Embryonic facial prominence (tissue), 1 donor: ENCODE measurements around the gene APBA2.

Experiments
- DNase-seq: peaks from one replicate; pipeline ENCODE4 v3.0.0-alpha.2; 2016; ENCODE audit errors: extremely low spot score

APBA2 gene

DNA sequence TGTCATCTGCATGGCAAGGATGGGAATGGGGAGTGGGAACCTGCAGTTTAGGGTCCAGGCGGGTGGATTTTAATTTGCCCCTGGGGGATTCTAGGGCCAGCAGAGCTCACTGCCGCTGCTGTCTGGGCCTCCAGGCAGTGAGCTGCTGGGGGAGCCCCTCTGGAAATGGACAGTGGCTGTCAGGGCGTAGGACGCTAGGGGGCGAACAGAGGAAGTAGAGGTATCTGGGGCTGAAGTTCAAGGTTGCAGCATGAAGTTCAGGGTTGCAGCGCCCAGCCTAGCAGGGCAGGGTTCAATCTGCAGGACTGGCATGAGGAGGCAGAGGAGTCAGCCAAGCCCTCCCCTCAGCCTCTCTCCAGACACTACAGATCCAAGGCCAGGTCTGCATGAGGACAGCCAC, 49.5 kb downstream of the APBA2 start:
- no peak for DNase-seq

DNA sequence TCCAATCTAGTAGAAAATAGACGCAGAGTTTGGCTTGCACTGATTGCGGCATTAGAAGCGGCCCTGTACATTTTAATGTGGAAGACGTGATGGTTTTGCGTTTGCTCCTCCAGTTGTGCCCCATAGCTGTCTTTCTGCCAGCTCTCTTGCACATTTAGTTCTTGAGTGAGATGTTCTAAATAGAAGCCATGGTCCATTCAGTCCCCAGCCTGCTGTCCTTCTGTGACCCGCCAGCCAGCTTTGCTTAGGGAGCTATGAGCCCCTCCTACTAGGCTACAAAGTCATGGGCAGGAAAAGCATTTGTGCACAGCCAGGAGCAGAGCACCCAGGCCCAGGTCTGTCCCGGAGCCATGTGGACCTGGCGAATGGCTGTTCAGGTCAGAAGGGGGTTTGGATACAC, 50.3 kb downstream of the APBA2 start:
- DNase-seq, result no peak

DNA sequence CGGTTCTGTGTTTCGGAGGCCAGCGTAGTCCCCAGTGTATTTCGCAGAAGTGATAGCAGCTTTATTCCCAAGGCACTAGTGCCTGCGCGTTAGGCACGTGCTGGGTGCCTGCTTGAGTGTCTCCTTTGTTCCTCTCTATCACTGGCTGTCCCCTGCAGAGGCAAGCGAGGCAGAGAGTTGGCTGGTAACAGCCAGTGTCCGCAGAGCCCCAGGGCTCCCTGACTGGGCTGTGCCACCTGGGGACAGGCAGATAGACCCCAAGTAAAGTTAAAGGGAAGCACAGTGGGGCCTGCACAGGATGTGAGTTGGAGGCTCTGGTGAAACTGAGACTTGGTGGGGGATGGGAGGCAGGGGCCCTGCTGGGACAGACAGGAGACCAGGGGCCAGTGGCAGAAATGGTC, 50.7 kb downstream of the APBA2 start:
- DNase-seq, result no peak

DNA sequence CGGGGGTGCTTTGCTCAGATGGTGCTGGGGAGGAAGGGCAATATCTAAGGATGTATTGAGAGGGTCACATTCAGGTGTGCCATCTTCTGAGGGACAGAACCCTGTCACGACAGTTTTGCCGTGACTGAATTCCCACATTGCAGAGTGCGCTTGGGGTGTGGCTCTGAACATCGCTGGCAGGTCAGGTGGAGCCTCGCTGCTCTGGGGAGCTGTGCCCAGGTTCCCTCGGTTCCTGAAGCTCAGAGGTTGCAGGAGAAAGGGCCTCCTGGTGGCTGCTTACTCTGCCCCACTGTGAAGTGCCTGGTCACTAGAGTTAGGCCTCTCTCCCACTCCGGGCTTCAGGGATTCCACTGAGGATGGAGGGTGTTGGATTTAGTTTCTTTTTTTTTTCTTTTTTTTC, 51.5 kb downstream of the APBA2 start:
- no peak for DNase-seq

DNA sequence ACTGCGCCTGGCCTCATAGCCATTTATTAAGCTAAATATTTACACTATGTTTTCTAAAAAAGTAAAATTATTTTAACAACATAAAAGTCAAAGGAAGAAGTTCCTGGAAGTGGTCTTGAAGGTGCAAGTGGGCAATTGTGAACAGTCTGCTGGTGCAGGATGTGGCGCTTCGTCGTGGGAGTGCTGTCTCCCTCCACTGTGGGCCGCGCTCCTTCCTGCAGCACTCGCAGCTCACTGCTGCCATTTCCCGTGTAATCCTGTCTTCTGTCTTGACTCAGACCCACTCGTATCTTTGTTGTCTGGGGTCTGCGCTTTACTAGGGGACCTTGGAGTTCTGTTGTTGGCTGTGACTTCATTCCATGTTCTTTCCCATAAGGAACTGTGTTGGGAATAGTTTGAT, 56.3 kb downstream of the APBA2 start:
- no peak for DNase-seq

DNA sequence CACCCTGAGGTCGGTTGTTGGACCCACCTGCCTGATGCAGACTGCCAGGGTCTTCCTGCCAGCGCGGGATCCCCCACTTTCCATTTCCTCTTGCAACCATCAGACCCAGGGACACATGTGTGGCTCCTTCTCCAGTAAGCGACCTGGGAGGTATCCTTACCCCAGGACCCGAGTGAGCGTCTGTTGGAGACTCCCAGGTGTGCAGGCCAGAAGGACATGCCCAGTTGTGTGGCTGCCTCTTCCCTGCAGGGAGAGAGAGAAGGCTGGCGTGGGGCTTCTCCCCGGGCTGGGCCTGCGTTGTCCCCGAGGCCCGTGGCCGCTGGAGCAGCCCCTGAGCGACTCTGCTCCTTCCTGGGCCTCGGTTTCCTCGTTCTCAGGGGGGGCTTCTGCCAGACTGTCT, 56.8 kb downstream of the APBA2 start:
- DNase-seq, result no peak

DNA sequence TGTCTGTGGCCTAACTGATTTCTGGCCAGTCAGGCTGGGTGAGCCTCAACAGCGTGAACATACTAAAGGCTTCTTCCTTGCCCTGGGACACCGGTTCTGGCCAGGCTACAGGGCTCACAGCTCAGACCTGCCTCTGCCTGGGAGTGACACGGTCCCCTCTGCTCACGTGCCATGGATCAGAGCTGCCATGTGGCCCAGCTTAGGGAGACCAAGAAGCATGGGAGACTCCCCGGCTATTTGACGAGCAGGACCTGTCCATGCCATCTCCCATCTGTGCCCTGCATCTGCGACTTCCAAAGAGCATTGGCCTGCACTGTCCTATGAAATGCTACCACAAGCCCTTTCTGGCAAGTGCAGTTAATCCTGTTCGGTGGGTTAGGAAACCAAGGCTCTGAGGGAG, 57.4 kb downstream of the APBA2 start:
- no peak for DNase-seq

DNA sequence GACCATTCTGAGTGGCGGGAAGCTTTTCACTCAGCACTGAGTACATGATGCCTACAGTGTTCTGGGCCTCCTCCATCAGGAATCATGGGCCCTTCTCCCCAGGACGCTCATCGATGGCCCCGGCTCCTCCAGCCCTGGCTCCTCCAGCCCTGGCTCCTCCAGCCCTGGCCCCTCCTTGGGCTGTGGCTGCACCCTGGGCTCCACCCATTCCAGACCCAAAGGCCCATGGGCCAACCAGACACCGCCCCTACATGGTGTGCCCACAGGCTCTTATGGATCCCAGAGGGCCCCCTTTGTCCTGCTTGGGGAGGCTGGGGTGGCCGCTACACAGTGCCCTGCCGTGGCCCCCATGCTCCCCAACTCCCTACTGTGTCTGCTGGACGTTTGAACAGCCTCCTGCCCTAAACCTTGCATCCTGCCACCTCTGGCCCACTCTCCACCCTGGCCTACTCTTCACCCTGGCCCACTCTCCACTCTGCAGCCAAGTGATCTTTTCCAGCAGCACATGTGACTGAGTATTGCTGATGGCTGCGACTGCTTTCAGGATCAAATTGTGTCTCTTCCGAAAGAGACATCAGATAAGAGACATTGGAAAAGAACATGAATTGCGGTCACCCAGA, 57.9 kb downstream of the APBA2 start:
- no peak for DNase-seq

DNA sequence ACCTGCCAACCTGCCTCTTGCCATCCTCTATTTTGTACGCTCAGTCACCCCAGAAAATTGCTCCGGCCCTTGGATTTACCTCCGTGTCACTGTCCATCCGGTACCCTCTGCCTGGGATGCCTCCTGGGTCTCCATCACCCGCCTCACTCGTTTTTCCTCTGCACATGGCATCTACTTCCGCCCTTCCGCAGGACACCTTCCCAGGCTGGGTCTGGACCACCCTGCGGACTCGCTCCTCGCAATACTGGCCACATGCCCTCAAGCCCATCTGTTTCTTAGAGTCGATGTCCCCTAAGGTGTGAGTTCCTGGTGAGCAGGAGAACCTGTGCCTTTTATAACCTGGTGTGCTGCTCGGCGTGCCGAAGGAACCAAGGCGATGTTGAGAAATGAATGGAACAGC, 58.5 kb downstream of the APBA2 start:
- no peak for DNase-seq

DNA sequence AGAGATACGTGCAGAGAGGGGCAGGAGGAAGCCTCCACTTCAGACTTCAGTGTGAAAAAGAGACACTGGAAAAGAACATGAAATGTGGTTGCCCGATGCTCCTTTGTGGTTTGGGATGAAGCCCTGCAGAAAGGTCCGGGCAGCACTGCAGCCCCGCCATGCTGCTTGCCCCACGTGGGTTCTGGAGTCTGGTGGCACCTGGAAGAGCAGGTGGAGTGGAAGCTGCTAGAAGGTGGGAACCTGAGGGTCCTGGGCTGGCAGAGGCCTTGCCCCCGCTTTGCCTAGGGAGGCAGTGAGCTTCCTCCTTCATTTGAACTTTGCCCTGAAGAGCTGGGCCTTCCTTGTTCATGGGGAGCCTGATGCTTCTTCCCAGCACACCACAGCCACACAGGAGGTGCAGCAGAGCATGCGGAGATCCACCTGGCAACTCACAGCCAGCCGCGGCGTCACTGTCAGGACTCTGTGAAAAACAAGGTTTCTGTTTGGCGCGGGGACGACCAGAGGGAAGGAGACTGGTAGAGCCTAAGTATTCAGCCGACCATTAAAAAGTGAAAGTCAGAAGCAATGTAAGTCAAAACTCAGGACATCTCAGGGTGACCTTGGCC, 59.0 kb downstream of the APBA2 start:
- no peak for DNase-seq

DNA sequence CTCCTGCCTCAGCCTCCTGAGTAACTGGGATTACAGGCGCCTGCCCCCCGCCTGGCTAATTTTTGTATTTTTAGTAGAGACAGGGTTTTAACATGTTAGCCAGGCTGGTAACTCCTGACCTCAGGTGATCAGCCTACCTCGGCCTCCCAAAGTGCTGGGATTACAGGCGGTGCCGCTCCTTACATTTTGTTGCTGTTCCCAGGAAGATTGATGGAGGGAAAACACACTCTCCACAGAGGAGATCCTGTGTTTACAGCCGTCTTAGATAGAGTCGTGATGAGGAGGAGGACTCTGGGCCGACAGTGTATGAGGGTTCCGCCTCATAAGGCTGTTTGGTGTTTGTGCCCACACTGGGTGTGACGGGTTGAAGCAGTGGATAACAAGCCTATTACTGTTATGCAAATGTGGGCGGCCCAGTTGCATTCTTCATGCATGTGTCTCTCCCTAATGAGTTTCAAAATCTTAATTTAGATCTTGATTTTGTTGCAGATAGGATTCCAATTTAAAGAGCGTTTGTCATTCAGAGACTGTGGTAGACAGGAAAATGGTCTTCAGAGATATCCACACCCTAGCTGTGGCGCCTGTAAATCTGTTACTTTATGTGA, 60.0 kb downstream of the APBA2 start:
- no peak for DNase-seq

DNA sequence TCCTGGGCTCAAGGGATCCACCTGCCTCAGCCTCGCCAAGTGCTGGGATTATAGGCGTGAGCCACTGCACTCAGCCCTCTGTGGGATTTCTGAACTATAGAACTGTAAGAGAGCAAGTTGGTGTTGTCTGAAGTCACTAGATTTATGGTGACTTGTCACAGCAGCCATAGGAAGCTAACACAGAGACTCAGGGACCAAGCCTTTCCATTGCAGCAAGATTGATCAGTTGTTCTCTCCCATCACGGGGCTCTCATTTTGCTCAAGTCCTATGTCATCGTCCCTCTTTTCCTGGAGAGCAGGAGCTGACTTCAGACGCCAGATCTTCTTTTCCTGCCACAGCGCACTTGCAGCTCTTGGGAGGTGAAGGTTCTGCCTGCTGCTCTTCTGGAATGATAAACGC, 61.0 kb downstream of the APBA2 start:
- no peak for DNase-seq

DNA sequence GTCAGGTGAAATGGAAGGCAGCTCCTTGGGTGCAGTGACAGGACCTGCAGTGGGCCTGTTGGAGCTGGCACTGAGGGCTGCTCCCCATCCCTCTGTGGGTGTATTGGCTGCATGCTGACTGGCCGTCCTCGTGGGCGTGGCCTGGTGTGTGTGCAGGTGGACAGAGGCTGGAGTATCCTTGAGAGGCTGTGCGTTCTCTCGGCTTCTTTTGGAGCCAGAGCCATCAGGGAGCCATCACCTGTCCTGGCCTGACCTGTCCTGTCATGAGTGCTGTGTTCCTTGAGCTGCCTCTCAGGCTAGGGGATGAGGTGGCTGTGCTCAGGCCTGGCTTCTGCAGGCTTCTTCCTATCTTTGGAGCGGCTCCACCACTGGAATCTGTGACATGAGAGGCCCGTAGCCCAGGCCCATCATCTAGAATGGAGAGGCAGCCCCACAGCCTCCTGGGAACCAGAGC, 61.5 kb downstream of the APBA2 start:
- no peak for DNase-seq

DNA sequence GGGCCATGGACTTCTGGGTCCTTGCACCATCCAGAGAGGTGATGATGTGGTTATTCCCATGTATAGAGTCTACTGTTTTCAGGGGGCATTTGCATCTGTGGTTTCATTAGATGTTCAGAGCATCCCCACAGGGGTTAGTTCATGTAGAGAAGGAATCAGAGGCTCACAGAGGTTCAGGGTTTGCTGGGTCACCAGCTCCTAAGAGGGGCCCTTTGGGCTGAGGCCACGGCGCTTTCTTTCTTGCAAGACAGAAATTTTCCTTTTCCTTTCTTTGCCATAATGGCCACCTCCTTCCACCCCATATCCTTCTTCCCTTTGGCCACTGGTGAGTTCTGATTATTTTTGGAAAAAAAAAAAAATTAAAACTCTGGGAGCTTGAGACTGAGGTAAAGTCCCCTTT, 62.3 kb downstream of the APBA2 start:
- DNase-seq, result no peak

DNA sequence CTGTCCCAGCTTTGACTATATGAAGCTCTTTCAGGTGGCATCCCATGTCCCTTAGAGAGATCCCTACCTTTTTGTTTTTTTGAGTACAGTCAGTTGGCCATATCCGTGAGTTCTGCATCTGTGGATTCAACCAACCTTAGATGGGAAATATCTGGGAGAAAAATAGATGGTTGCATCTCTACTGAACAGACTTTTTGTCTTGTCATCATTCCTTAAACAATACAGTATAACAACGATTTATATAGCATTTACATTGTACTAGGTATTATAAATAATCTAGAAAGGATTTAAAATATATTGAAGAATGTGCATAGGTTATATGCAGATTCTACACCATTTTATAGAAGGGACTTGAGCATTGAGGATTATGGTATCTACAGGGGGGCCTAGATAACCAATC, 65.1 kb downstream of the APBA2 start:
- DNase-seq, result no peak

DNA sequence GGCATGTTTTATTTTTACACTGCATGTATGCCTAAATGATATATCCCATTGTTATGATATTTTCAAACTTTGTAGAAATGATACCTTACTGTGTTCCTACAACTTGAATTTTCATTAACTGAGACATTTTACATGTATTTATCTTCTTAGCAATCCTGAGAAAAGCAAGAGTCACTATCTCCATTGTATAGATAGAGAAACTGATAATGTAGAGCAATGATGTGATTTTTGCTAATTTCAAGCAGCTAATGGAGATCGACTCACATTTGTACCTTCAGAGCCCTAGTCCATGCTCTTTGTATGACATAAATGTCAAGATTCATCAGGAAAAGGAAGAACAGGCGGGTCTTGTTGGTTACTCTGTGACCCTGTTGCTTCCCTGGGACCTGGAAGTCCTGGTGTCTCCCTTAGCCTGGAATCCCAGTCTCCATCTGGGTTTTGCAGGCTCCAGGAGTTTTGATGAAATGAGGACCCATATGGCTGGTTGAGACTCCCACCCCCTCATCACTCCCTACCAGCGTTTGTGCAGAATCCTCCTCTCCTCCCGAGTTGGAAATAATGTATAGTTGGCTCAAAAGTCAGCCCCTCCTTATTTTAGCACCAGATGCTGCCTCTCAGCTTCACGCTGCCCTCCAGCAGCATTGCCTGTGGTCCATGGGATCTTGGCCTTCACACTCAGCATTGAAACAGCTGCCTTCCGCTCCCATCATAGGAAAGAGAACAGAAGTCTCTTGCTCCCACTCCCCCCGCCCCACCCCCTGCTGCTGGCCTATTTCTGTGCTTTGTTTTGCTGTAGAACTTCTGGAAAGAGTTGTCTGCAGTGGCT, 67.1 kb downstream of the APBA2 start:
- no peak for DNase-seq

DNA sequence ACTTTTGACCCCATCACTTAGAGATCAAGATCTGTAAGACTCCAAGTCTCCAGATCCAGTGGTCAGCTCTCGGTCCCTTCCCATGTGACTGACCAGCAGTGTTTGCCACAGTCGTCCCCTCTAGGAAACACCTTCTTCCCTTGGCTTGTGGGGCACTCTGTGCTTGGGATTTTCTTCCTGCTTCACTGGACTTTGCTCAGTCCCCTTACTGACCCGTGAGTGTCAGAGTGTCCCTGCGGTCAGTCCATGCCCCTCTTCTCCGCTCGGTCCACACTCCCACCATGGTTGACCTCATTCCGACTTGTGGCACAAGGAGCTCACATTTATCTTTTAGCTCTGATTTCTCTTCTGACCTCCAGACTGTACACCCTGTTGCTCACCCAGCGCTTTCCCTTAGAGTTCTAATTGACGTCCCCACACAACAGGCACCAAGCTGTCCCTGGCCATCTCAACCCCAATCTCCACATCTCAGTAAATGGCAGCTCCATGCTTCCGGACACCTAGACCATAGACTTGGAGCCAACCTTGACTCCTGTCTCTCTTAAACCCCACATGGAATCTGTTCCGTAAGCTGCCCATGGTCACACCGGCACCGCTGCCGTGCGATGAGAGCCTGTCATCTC, 67.9 kb downstream of the APBA2 start:
- DNase-seq, result no peak

DNA sequence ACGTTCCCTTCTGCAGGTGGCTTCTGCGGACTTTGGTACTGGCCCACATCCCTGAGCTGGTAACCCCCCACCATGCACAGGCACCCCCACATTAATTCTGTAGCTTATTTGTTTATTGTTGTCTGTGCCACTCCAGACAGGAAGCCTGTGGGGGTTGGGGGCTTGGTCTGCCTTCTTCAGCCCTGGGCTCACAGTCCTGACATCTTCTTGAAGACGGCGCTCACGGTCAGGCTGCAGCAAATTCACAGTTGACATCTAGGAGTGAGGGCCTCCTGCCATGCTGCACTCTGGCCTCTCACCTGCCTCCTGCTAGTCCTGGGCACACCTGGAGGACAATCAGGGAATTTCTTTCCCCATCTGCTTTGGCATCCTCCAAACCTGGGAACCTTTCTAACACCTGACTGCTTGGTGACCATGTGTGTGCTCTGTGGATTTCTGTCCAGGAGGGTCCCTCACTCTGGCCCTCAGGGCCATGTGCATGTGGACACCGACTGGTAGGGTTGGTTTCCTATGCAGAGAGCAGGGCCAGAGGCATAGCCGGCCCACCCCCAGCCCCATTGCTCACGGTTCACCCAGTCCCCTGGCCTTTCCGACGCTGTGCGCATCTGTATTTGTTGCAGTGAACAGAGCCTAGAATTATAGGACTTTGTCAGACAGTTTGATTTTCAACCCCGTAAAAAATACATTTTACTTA, 68.8 kb downstream of the APBA2 start:
- DNase-seq, result no peak

DNA sequence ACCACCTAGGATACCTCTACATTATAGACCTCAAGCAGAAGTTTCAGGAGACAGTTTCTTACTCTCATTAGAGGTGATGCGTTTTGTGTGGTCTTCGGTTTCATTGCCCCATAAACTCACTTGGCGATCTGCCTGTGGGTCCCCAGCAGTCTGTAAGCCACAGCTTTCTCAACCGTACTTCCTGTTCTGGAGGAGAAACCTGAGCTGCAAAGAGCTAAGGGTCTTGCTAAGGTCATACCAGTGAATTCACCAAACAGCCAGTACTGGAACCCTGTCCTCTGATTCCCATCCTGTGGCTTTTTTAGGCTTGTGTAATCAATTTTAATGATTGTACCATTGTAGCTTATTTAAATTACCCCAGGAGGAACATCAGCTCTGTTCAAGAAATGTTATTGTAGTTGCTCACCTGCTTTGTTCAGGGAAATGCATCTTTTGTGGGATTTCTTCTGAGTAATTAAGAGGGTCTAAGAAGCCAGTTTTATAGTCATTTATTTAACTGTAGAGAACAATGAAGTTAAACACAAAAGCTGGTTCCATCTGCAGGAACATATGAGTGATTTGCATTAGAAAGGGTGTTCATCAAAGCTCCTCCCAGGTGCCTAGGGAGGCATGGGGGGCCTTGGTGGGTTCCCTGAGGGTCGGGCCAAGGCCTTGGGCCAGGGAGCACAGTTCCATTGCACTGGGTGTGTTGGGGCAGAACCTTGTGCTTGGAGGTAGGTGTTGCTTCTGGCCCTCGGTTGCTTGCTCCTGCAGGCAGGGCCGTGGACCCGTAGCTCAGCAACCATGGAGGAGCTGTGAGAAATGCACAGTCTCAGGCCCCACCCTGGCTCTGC, 69.6 kb downstream of the APBA2 start:
- DNase-seq, result no peak

DNA sequence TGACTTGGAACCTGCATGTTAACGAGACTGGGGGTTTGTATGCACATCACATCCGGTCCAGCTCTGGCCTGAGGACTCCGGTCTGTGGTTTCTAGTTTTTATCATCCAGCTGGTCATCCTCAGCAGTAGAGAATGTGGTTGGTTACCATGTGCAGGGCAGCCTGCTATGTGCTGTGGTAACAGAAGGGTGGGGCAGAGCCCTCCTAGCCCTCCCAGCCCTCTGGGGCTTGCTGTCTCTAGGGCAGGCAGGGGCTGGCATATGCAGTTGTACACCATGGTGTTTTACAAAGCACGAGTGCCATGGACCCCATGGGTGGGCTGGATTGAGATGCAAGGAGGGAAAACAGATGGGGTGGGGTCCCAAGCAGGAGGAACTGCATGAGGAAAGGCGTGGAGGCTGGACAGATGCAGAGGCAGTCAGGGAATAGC, 70.2 kb downstream of the APBA2 start:
- DNase-seq, result no peak

DNA sequence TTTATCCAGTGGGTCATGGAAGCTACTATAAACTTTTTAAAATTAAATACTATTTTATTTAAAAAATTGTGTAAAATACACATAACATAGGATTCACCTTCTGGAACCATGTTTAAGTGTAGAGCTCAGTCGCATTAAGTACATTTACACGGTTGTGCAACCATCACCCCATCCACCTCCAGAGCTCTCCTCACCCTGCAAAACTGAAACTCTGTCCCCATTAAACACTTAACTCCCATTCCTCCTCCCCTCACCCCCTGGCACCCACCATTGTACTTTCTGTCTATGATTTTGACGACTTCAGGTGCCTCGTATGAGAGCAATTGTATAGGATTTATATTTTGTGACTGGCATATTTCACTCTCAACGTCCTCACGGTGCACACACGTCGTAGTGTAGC, 70.7 kb downstream of the APBA2 start:
- DNase-seq, result no peak
